NCI-H2107 treated with DMSO at 0.1 percent for 48 hours (cell line): ENCODE results near the gene CD83.

ENCODE experiments used
- DNase-seq: peaks from one replicate; lab custom pipeline; 2025; ENCODE audit not compliant: unreplicated experiment; lab: John Stamatoyannopoulos, UW

The CD83 gene

DNA sequence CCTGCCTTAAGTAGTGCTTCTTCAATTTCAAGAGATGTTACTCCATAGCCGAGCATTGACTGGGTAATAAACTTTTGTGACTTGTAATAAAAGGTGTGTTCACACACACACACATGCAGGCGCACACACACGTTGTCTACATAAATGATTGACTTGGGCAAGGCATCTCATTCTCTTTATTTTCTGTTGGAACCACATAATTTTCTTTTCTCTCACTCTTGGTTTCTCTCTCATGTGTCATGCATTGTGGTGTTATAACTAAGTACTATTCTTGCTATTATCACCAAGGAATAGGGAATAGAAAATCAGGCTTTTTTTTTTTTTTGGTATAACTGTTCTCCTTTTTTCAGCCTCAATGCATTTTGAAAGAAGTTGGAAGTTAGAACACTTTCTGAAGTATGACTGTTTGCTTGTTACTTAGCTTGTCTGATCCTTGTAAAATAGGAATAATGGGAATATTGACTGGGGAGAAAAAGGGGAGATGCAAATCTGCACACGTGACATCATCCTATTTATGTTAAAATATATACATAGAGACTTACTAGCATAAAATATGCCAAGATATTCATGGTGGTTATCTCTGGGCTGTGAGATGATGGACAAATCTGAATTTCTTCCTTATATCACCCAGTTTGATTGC lies 26.1 kb upstream of the CD83 start:
- no peak for DNase-seq

DNA sequence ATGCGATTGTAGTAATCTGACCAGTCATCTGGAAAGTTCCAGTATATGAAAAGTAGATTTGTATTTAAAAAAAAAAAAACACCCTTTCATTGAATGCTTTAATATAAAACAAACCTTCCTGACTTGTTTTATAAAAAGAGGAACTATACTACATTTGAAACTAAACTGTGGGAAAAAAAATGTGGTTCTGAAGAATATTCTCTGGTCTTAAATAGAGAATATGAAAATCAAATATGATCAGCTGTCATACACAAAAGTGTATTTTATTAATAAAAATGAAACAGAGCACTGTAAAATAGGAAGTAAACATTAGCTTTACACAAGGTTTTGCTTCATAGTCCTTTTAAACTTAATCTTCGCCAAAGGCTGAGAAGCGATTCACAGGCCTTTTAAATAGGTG lies 25.3 kb upstream of the CD83 start:
- DNase-seq, result no peak

DNA sequence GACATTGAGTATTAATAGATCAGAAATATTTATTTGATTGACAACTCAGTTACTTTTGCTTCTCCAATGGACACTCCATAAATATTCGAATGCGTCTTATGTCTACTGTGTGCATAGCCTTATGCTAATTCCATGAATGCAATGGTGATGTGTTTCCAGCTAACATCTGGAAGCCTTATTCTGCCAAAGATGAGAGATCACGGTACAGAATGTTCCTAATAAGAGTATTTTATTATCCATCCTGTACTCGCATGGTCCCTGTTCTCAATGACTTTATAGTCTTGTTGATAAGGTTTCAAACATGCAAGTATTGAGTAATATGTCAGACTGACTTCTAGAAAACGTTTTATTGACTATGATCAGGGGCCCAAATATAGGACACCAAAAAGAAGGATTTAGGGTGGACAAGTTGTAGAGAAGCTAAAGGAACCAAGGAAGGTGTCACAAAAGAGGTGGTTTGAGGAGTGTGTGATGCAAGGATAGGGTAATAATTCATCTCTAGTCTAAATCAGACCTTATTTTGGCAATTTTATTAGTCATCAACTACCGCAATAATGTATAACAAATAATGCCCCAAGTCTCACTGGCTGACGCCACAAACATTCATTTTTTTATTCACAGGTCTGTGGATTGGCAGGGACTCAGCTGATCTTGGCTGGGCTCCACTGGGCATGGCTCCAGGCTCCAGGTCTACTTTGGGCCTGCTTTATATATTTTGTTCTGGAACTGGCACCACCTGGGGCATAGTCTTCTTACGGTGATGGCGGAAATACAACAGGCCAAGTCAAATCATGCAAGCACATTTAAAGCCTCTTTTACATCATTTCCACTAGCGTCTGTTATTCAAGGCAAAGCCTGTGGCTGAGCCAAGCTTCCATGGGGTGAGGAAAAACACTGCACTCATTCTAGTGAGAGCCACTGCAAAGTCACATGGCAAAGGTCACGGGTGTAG lies 24.5 kb upstream of the CD83 start:
- no peak for DNase-seq

DNA sequence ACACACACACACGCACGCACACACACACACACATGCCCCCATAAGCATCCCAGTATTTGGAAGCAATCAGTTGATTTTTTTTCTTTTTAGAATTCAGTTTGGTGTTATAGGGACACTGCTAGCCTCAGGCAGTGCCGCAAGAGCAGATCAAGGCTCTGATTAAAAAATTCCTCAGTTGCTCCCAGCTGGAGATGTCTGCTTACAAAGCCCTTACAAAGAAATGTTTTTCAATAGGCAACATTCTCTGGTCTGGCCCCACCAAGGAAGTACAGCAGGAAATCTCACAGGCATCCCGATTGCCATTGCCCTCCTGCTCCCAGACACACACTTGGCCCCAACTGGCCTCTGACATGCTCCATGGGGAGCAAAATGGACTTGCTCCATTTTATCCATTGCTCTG lies 22.9 kb upstream of the CD83 start:
- DNase-seq, result no peak

DNA sequence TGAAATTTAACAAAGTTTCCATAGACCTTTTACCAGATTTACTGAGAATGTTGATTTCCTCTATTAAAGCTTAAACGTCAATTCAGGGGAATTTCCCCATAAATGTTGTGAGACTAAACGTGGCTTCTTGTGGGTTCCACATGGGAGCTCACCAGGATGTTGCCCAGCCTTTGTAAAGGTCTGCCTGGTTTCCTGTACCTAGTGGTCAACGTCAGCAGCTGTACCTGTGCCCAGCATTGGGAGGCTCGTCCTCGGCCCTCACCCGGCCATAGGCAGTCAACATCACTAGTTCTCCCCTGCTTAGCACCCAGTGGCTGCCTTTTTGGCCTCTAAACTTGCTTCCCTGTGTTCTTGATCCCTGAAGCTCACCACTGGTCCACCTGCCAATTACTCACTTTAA lies 22.1 kb upstream of the CD83 start:
- no peak for DNase-seq

DNA sequence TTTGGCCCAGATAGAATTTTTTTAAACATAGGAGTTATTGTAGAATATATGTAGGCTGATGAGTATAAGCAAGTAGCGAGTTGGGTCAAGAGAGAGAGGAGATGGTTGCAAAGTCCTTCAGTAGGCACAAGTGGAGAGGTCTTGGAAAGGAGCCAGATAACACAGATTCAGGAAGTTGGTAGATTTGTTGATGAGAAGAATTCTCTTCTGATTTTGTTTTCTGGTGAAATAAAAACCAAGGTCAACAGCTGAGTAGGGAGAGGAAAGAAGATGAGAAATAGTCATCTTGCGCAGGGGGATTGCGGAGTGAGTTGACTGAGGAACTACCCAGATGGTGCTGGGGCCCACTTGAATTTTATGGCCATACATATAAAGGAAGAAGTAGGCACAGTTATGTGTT lies 17.4 kb upstream of the CD83 start:
- no peak for DNase-seq

DNA sequence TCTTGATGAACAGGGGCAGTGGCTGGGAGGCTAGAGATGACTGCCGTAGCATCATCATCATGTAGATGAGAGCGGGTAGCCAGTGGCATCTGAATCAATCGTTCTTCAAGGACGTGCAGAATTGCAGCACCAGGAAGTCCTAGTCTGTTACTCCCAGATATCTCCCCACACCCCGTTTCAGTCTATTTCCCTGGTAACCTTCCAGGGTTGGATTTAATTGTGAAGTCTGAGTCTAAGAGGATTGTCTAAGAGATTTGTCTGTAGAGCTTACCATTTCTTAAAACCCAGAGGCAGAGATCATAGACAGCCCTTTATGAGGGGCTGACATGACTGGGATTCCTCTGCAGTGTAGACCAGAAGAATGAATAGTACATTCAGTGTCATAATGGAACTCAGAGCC lies 16.6 kb upstream of the CD83 start:
- no peak for DNase-seq

DNA sequence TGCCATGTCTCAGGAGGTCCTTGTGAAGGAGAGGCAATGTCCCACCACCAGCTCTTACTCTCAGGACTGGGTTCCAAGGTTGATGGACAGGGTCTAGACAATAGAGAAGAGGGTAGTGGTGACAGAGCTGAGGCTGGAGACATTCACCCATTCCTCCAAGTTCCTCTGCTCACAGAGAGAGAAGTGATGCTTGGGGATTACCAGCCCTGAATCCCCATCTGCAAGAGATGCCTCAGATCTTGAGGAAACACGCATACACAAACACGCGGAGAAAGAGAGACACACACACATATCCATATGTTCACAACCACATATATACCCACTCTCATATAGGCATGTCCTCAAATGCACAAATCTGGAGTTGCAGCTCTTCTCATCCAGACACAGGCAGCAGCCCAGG lies 15.2 kb upstream of the CD83 start:
- DNase-seq, result no peak

DNA sequence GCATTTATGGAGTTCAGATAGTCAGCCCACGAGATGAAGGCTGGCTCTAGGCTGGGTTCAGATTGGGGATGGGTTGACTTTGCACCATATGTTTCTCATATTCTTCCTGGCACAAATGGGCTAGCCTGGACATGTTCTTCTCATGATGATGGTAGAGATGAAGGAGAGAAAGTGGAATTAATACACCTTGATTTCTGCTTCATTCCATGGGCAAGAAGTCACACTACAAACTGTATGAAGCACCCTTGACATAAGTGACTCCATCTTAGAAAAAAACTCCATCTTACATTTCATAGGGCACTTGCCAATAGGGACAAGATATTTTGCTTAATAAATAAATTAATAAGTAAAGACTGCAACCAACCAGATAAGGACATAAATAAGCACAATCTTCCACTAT lies 12.0 kb upstream of the CD83 start:
- no peak for DNase-seq

DNA sequence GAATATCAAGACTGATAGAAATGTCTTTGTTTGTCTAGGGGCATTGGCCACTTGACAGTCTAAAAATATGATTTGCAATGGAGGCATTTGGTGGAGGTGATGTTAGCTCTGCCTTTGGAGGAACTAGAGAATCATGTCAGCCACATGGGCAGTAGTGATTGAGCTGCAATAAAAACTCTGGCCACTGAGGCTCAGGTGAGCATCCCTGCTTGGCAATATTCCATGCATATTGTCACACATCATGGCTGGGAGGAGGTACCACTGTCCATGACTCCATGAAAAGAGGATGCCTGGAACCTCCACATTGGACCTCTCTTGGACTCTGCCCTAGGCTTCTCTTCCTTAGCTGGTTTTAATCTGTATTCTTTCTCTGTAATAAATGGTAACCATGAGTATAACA lies 10.6 kb upstream of the CD83 start:
- no peak for DNase-seq

DNA sequence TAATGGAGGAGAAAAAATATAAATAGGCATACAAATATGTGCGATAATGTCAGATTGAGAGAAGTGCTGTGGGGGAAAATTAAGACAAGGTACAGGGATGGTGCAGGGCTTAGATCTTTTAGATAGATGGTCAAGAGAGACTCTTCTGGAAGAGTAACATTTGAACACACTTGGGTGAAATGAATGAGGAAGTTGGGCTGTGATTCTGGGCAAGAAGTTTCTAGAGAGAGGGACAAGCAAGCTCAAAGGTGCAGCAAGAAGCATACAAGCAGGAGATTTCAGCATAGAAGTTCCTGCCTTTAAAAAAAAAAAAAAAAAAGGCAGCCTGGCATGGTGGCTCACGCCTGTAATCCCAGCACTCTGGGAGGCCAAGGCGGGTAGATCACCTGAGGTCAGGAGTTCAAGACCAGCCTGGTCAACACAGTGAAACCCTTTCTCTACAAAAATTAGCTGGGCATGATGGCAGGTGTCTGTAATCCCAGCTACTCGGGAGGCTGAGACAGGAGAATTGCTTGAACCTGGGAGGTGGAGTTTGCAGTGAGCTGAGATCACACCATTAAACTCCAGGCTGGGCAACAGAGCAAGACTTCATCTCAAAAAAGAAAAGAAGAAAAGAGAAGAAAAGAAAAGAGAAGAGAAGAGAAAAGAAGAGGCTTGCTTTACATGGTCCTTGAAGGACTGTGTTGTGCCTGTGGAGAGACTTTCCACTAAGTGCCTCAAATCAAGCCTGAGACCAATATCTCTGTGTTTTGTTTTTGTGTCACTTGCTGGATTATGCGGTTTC lies 9.7 kb upstream of the CD83 start:
- no peak for DNase-seq

DNA sequence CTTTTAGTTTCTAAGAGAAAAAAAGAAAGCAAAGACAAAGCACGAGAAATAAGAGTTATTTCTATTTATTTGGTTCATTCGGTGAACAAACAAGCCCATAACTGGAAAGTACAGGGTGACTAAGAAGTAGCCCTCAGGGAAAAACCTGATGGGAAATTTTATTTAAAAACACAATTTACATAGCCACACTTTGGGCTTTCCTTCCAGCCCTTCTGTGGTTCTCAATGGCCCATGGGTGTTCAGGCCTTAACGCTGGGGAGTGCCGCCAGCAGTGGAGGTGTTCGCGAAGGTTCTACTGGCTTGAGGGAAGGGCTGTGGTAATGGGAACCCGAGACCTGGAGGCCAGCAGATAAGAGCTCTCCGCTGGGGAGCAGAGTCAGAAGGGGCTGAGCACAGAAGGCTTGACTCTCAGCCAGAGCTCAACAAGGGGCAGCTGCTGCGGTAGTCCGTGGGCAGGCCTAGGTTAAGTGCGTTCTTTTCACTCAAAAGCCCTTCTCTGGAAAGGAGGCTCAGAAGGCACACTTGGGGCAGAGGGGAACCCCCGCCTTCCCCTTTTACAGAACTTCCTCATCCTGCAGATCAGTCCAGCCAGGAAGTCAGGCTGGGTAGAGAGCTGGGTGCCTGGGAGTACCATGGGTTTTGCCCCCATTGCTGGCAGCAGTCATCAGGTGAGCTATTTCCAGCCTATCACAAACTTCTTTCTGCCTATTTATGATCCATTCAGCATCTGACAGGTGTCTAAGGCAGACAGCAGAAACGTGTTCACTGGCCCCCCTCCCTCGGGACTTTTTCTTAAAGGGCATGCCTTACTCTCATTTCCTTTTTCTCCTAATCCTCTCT lies 8.8 kb upstream of the CD83 start:
- DNase-seq, result peak; percentile 43

DNA sequence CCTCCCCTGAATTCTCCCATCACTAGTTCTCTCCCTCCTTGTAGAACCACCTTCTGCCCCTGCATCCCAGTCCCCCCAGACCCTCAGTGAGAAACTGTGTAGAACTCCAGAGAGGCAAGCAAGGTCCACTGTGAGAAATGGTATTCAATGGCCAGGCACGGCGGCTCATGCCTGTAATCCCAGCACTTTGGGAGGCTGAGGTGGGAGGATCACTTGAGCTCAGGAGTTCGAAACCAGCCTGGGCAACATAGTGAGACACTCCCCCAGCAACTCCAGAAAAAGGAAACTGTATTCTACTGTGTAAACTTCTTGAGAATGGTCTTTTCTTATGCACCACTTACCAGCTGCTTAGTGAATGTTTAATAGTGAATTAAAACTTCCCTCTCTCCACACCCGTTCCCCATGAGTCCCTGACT lies 8.2 kb upstream of the CD83 start:
- DNase-seq, result no peak

DNA sequence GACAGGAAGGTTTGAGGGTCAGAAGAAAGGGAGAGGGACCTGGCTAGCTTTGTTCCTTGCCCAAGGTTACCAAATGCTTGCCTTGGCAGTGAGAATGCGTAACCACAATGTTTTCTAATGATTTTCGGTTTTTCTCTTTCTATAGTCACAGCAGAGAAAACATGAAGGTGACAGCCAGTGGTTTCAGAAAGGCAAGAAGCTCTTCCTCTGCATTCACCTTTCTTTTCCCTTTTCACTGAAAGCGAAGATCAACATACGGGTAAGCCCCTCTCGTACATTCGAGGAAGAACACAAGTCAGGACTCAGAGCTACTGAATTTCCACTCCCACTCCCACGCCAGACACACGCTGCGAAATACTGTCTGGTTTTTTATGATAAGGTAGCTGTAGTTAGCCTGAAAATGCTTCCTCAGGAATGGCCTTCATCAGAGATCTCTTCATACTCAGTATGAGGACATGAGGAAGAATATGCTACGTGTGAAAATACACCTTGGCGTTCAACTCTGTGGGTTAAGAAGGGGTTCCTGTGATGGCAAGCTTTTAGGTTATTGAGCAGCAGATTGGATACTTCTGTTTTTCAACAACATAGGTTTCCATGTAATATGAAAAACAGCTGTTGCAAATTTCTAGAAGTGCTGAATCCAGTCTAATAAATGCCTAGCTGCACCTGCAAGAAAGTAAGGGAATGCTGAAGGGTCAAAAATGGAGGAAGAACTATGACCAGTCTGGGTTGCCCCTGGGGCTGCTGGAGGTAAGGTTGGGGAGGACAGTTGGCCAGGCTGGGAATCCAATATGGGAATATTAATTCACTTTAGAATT lies 7.4 kb upstream of the CD83 start:
- DNase-seq, result no peak

DNA sequence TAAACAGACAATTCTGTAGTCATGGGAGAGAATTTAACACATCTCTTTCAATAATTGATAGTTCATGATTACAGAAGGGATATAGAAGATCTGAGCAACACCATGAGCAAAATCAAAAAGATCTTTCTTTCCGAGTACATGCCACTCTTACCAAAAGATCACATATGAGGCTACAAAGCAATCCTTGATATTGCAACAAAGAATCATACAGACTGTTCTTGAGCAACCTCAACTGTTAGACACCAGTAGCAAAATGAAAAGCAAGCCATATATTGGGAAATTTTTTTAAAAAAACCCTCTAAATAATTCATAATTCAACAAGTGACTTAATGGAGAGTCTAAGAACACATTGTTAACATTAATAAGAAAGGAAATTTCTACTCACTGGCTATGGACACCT lies 3.6 kb upstream of the CD83 start:
- no peak for DNase-seq

DNA sequence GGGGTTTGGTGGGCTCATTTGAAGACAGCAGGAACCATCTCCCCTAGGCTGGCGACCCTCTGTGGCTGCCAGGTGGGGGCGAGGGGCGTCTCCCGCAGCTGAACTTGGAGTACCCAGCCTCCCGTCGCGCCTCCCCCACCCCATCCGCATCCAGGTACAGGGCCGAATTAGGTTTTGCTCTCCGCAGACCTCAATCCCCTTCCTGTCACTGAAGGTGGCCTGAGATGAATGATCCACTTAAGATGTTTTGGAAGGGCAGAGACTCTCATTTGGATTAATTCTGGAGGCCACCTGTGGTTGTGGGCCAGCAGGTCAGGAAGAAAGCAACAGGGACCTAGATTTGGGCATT lies 493 bp downstream of the CD83 start:
- DNase-seq, result no peak

DNA sequence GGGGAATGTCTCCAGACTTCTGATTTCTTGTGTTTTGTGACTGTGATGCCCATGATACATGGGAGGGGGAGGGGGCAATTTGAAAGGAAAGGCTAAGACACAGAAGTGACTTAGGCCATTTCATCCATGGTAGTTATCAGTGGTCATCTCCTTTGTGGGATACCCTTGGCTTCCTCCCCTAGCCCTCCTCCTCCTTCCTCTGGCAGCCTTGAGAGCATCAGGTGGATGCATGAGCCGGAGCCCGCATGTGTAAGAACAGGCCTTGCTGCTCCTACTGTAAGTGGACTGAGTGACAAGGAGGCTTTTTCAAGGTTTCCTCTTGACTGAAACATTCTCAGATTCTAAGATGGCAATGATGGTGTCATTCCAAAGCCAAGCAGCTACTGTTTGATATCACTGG lies 874 bp downstream of the CD83 start:
- no peak for DNase-seq

DNA sequence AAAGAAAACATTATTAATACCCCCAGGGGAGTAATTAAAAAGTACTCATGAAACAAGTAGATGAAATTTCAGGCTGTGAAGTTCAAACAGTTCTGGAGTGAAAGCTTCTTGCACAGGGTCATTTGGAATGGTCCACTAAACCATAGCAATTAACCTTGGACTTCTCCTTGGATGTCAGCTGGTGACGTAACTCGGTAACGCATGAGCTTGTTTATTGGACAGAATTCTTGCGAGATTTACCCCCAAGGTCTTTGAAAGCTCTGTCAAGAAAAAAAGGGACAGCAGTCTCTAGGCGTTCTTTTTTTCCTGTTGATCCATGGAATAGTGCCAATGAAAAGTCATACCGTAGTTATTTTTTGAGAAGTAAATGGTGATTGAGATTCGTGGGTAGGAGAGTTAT lies 2.2 kb downstream of the CD83 start:
- DNase-seq, result no peak

DNA sequence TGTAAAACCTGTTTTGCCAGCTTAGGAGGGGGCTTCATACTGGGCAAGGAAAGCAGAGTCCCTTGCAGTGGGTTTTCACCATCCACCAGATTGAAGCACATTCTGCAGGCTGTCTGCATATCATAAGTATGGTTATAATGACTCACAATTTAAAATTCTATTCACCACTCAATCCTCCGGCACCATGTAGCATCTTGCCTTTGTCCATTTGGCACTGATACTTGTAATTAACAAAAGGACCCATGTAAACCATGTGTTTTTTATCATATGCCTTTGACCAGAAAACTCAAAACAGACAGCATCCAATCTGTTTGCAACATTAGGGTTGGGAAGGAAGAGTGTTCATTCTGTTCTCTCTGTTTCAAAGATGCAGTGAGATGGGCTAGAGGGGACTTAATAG lies 3.0 kb downstream of the CD83 start:
- no peak for DNase-seq

DNA sequence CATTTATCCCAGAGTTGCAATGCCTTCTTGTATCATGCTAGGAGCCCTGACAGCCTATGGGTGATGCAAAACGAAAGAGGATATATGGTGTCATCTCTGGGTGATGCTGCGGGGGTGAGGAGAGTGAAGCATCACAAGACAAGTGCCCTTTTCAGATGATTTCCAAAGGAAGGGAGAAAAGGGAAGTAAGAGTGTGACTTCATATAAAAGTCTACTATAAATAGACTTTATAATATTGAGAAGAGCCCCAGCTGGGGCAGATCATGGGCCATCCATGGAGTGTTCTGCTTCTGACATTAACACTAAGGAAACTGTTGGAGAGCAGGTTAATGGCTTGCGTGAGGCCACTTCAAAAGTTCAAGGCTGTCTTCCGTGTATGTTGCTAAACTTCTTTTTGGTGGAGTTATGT lies 4.4 kb downstream of the CD83 start:
- DNase-seq, result no peak
